HL-60/S4 treated with retinoic acid at 250 ng/mL for 4 days and 3 days (cell line): Measurements from ENCODE around the gene EPHA10.
"Not testable (repeated sequence)": the region's sequence is repeated elsewhere in the genome, so short reads cannot be mapped to it uniquely, and the experiment has no call there.

Experiments used
- in situ Hi-C: fragments of 300-500 bp; cut with MboI; formaldehyde crosslinking; loops from 2 replicates; pipeline ENCODE4 v1.7.0; 2022; ENCODE audit warnings: low sequenced_read_pairs

The EPHA10 gene

DNA sequence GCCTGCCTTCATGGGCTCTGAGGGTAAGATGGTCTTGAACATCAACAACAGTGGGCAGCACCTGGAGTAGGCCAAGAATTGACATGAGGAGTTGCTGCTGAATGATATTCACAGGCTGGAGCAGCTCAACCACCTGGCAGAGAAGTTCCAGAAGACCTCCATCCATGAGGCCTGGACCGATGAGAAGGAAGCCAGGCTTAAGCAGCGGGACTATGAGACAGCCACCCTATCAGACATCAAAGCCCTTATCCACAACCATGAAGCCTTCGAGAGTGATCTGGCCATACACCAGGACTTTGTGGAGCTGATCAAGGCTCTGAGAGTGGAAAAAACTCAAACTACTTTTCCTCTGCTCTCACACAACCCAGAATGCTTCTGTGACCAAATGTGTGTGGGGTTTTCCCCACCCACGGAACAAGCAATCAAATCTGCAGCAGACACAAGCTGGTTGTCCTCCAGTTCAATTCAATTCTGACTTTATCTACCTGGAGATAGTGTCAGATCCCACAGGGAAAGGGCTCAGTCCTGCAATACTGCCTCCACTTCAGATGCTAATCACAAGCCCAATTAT lies 12.1 kb upstream of the EPHA10 start:
- in situ Hi-C loops: no loop called here

DNA sequence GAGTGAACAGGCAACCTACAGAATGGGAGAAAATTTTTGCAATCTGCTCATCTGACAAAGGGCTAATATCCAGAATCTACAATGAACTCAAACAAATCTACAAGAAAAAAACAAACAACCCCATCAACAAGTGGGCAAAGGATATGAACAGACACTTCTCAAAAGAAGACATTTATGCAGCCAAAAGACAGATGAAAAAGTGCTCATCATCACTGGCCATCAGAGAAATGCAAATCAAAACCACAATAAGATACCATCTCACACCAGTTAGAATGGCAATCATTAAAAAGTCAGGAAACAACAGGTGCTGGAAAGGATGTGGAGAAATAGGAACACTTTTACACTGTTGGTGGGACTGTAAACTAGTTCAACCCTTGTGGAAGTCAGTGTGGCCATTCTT lies 6.5 kb upstream of the EPHA10 start:
- in situ Hi-C loops: not testable (repeated sequence)

DNA sequence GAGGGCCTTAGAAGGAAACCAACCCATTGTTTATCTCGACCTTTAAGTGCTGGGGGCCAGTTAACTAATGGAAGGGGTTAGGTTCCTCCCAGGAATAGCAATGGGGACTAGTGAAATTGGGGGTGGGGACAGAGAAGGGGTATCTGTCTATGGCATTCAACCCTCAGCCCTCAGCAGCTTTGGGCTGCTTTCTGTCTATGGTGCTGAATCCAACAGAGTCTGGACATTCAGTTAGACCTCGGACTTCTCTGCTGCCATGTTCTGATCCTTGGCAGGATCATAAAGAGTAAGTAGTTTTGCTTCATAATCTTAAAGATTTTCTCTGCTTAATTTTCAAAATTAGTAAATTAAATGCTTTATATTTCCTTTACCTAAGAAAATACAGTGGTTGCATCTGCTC lies 2.6 kb upstream of the EPHA10 start:
- in situ Hi-C loops: no loop called here

DNA sequence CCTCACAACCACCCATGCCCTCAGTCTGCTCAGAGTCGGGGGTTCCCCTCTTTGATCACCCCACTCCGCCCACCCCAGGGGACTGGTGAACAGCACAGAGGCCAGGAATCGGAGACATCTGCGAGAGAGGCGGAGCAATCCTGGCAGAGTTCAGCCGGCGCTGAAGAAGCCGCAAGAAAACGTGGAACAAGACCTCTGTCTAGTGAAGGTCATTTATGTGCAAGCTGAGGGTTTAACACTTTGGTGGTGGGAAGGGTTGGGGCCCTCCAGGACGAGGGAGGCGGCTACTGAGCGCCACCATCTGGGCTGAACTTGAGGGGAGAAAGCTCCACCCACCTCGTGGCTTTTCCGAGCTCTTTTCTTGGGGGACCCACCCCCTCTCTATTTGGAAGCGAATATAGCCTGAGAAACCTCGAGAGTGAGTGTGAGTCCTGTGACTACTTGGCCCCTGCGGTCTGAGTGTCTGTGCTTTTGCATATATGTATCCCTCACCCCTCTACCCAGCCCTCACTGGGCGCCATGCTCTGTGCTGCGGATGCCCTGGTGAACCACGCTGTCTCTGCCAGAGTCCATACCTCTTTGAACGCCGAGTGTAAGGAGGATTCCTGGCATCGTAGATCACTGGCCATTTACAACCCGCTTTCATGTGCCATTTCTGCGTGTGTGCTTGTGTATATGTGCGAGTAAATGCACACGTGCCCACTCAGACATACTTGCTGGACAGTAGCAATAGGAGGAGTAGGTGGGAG lies 1.2 kb upstream of the EPHA10 start:
- in situ Hi-C loops: no loop called here

DNA sequence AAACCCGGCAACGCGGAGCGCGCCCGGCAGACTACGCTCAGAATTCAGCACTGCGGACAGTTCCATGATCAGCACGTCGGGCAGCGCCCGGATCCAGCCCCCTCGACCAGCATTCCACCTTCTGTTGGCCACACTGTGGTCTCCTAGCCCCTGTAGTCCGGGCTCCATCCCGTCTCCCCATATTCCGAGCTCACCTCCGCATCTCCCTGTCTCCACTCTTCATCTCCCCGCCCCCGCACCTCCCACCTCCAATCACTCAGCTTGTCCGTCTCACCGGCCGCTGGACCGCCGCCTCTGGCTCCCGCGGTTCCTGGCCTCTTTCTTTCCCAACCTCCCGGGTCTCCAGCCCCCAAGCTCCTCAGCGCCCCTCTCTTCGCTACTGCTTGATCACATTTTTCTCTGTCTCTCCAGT lies 500 bp downstream of the EPHA10 start:
- in situ Hi-C loops: no loop called here

DNA sequence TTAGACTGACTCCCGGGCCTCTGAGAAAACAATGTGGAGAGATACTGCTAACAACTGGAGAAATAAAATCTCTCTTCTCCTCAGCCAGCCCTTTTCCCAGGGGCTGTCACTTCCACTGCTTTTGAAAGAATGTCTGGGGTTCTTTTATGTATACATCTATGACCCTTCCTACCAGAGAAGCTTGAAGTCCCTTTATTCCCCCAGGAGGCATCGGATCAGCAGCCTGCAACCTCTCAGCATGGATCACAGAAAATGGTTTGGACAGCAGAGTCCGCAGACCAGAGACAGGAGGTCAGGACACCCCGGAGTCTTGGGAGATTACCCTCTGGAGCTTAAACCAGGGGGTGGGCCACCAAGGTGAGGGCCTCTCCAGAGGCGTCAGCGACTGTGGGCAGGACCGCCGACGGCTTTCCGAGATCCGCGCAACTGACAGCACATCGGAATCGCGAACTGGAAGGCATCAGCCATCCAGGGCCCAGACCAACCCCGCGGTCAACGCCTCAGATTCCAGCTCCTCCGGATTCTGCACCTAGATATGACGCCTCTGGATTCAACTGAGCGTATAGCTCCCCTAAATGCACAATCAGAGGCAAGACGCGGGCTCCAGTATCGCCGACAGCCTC lies 1.0 kb downstream of the EPHA10 start:
- in situ Hi-C loops: no loop called here

DNA sequence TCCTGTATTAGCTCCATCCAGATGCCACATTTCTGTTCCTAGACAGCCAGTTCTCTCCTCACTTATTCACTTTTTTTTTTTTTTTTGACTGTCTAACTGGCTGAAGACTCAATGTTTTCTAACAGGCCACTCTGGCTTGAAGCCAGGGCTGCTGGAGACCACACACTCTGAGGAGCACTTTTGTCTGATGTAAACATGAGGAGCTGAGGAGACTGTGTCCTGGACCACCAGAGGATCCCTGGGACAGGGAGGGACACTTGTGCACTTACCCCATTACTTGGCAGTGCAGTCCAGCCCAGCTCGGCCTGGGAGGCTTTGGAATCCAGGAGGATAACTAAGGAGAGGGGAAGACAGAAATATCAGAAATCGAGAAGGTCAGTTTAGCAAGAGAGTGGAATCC lies 2.4 kb downstream of the EPHA10 start:
- in situ Hi-C loops: no loop called here

DNA sequence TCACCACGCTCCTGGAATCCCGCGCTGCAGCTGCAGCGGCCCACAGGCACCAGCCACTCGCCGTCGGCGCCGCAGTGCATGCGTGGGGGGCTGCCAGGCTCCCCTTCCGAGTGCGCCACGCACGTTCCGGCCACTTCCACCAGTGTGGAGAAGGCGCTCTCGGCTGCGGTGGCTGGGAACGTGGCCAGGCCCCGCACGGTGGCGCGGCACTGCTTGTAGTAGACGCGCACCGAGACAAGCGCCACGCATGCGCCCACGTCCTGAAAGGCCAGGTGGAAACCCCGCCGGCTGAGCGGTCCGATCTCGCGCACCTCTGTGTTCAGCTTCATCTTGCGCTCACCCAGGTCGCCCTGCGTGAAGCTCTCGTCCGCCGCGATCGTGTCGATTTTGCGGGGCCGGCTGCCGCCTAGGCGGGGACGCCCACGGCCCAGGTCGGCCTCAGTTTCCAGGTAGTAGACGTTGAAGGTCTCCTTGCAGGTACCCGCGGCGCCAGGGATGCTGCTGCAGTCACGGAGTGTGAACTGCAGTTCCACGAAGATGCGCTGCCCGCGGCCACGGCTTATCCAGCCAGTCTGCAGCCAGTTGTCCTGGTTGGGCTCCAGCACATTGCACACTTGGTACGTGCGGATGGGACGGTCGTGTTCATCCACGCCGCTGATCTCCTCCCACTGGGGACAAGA lies 3.4 kb downstream of the EPHA10 start:
- in situ Hi-C loops: no loop called here

DNA sequence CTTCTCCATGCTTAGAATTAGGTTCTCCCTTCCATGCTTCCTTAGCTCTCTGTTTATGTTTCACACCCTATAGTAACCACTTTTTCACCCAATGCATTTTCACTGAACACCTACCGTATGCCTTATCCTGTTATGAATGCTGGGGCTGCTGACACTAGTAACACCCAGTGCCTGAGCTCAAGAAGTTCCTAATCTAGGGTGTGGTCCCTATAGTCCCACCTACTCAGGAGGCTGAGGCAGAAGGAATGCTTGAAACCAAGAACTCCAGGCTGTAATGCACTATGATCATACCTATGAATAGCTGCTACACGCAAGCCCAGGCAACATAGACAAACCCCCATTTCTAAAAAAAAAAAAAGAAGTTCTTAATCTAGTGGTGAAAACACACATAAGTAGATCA lies 5.5 kb downstream of the EPHA10 start:
- in situ Hi-C loops: no loop called here

DNA sequence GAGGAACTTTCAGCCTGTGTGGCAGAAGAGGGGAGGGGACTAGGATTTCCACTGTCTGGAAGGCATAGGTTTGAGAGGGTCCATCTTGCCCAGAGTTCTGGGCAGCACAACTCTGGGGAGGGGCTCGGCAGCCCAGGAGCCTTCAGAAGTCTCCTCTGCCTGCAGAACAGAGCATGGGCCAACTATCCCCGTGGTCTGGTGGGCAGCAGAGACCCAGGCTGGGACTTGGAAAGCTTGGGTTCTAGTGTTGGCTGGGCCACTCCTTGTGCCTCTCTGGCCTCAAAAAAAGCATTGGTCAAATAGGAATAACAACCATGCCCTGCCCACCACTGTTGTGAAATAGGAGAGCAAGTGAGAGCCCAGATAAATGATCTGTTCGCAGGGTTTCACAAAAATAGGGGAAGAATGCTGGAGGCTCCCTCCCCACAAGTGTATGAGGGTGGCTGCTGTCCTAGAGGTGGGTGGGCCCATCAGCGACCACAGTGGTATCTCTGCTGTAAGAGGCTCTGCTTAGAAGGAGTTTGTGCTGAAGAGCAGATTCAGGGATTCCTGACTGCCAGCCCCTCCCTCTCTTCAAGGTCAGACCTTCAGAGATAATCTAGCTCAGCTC lies 8.9 kb downstream of the EPHA10 start:
- in situ Hi-C loops: no loop called here

DNA sequence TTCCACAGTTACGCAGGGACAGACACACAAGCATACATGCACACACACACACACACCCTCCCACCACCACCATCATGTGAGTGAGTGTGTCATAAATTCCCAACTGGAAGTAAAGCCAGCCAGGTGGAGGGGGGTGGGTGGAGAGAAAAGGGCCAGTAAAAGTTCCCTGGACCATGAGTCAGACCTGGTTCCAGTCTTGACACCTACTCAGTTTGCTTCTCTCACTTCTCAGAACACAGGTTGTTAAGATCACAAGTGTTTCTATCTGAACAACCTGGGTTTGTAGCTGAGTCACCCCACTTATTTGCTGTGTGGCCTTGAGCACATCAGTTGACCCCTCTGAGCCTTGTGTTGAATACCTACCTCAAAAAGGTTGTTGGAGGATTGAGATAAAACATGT lies 9.6 kb downstream of the EPHA10 start:
- in situ Hi-C loops: no loop called here

DNA sequence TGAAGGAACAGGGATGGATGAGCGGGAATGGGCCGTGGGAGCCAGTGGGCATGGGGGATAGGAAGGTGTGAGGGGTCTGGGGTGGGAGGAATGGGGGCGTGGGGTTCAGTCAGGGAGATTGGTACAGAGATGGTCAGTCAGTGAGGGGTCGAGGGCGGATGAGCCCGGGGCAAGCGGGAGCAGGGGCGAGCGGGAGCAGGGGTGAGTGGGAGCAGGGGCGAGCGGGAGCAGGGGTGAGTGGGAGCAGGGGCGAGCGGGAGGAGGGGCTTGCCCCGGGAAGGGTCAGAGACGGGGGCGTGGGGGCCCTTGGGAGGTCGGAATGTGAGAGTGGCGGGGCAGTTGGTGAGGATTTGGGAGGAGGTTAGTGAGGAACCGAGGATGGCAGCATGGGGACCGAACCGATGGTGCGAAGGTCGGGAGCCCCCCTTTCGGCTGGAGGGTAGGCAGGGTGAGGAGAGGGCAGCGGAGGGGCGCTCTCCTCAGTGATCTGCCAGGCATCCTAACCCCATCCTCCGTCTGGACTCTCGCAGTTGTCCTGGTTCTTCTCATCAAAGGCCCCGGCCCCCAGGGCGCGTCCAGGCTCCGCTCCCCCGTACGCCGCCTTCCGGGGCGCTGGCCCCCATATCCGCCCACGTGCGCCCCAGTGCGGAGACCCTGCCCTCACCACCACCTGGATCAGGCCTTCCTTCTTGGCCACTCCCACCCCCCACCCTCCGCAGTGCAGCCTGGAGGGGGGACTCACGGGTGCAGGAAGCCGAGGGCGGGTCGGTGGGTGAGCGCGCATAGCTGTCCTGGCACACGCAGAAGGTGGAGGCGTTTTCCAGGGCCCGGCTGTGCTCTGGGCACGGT lies 11.2 kb downstream of the EPHA10 start:
- in situ Hi-C loops: no loop called here

DNA sequence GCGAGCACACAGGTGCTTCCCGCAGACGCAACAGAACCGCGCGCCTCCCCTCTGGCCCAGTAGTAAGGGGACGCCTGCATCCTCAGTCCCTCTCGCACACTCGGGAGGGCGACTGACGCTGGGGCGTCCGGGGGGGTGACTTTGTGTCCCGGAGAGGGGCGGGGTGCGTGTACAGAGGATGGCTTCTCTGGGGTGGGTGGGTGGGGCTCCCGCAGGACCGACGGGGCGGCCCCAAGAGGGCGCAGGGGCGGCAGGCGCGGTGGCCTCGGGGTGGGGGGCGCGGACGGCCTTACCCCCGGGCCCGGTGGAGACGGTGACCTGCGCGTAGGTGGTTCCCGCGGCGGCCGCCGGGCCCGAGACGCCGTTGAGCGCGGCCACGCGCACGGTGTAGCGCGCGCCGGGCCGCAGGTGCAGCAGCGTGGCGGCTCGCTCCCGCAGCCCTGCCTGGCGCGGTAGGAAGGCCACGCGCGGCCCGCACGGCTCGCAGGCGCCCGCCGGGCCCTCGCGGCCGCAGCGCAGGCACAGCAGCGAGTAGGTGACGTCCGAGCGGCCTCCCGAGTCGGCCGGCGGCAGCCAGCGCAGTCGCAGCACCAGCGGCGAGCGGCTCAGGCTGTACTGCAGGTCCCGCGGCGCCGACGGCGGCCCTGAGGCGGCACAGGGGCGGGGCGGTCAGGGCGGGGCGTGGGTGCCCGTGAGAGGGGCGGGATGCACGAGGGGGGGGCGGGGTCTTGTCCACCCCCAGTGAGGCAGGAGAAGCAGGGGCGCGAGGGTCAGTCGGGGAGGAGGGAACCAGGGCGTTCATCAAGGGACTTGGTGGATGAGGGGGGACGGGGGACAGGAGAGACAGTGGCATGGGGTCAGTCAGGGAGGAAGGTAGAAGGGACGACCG lies 12.1 kb downstream of the EPHA10 start:
- in situ Hi-C loops: no loop called here

DNA sequence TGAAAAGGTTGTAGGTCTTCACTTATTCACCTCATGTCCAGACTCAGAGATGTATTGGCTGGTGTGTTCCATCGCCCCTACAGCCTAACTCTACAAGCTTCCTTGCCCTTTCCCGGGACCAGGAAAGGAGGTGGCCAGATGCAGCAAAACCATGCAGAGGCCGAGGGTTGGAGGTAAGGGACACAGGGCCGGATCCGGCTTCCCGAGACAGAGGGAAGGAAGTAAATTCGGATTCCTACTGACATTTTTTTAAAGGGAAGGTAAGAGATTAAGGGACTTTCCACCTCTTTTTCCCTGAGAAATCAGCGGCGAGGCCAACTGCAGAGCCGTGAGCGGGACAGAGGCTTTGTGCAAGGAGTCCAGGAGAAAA lies 12.7 kb downstream of the EPHA10 start:
- in situ Hi-C loops: no loop called here

DNA sequence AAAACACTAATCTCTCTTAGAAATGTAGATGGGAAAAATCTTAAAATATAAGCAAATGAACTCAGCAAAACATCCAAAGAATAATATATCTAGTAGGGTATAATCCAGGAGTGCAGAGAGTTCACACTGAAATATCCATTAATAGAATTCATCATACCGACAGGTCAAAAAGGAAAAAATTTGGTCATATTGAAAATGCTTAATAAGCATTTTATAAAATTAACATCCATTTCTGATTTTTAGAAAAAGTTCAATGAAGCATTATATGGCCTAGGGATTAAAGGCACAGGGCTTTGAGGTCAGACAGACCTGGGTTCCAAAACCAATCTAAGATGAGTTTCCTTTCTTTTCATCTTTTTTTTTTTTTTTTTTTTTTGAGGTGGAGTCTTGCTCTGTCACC lies 16.4 kb downstream of the EPHA10 start:
- in situ Hi-C loops: no loop called here

DNA sequence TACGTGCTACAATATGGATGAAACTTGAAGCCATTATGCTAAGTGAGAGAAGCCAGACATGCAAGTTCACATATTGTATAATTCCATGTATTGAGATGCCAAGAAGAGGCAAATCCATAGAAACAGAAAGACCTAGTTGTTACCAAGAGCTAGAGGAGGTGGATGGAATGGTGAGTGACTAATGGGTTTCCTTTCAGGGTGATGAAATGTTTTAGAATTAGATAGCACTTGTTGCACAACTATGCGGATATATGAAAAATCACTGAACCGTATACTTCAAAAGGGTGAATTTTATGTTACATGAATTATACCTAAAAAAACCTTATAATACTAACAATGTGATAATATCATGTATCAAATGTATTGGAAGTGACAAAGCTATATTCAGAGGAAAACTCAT lies 18.1 kb downstream of the EPHA10 start:
- in situ Hi-C loops: no loop called here

DNA sequence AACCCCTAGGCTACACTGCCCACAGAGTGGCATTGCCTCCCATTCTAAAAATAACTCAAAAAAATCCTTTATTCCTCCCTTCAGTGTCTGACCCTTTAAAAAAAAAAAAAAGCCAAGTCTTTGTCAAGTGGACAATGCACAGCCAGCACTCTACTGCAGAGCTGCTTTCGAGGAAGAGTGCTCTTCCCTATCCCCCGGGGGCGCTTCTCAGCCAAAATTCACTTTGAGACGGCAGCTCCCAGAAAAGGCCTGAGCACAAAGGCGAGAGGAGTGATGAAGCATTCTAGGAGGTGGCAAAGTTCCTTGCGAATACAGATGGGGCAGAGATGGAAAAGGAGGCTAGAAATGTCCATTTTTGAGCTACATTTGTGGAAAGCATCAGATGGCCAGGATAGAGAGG lies 23.3 kb downstream of the EPHA10 start:
- in situ Hi-C loops: no loop called here

DNA sequence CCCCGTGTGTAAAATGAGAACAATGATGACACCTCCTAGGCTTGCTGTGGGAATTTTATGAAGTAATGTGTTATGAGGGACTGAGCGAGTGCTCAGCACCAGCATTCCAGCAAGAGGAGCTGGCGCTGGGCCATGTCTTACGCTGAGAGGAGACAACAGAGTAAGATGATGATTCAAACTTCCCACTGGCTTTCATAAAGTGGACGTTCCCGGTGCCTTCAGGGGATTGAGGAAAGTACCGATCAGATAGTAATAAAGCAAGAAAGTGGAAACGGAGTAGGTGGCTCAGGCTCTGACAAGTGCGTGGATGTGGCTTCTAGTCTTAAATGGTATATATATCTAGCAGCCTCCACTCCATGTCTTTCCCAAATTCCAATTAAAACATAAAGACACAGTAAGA lies 23.8 kb downstream of the EPHA10 start:
- in situ Hi-C loops: no loop called here

DNA sequence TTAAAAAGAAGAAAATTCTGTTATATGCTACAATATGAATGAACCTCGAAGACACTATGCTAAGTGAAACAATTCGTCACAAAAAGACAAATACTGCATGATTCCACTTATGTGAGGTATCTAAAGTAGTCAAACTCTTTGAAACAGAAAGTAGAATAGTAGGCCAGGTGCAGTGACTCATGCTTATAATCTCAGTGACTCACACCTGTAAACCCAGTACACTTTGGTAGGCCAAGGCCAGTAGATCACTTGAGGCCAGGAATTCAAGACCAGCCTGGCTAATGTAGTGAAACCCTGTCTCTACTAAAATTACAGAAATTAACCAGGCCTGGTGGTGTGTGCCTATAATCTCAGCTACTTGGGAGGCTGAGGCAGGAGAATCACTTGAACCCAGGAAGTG lies 25.7 kb downstream of the EPHA10 start:
- in situ Hi-C loops: no loop called here

DNA sequence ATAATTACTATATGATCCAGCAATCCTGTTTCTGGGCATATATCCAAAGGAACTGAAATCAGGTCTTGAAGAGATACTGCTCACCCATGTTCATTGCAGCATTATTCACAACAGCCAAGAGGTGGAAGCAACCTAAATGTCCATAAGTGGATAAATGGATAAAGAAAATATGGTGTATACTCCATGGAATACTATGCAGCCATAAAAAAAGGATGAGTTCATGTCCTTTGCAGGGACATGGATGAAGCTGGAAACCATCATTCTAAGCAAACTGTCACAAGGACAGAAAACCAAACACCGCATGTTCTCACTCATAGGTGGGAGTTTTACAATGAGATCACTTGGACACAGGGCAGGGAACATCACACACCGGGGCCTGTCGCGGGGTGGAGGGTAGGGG lies 26.3 kb downstream of the EPHA10 start:
- in situ Hi-C loops: not testable (repeated sequence)
